Fibroblast of lung (primary cell): ENCODE measurements around the gene ITGA2.

Experiments
- CTCF ChIP-seq, 2 donors: IDR thresholded peaks in 1 of 2; conservative IDR thresholded peaks in 1 of 2; 1 replicate in 1 of 2; 2 replicates in 1 of 2; pipeline ENCODE4 v1.5.1; 2011 to 2012; ENCODE audit warnings: low read length in 2 of 2, control low read depth in 1 of 2, inconsistent platforms in 1 of 2, low read depth in 1 of 2, mild to moderate bottlenecking in 1 of 2
- EZH2 ChIP-seq: IDR thresholded peaks from 2 replicates; pipeline ENCODE4 v1.5.1; 2012; ENCODE audit warnings: low read length, control low read depth, mild to moderate bottlenecking; ENCODE audit errors: missing control alignments

DNA sequence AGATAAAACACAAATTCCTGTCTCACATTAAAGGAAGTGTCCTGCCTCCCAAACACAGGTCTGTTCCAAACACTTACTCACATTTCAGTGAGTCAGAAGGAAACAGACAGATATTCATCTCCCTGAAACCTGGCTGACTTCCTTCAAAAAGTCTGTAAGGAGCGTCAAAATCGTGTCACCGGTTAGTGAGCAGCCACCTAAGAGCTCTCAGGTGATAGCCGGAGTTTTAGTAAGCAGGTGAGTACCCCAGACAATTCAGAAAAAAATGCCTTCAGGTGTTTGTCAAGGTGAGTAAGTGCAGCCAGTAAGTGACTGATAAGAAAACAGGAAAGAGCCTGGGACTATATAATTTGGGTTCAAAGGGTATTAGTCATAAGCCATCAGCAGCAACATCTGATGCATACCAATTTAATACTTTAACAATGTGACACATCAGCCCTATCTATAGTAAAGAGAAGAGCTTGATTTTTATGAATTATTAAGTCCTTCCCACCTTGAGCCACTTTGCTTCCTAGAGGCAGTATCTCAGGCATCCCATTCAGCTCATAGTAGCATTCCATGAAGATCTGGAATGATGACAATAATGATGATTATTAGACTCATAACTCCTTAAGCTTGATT is 1.3 kb upstream of the ITGA2 start:
- TF ChIP-seq CTCF (conservative IDR thresholded peaks at IDR 0.05 in 1 of 2, IDR thresholded peaks at IDR 0.05 in 1 of 2; ENCODE audit: low read depth in 1 of 2, low read length in 2 of 2): no peak
- TF ChIP-seq EZH2: no peak
